Activated CD4-positive, alpha-beta T cell treated with anti-CD3 and anti-CD28 coated beads, Interleukin-2, amount 50 U/mL, for 48 hours (primary cell): Measurements from ENCODE around the gene RFX7.

Experiments
- DNase-seq, 2 experiments: peaks; one replicate each; pipeline ENCODE4 v3.0.0-alpha.2; 2020

Gene RFX7

DNA sequence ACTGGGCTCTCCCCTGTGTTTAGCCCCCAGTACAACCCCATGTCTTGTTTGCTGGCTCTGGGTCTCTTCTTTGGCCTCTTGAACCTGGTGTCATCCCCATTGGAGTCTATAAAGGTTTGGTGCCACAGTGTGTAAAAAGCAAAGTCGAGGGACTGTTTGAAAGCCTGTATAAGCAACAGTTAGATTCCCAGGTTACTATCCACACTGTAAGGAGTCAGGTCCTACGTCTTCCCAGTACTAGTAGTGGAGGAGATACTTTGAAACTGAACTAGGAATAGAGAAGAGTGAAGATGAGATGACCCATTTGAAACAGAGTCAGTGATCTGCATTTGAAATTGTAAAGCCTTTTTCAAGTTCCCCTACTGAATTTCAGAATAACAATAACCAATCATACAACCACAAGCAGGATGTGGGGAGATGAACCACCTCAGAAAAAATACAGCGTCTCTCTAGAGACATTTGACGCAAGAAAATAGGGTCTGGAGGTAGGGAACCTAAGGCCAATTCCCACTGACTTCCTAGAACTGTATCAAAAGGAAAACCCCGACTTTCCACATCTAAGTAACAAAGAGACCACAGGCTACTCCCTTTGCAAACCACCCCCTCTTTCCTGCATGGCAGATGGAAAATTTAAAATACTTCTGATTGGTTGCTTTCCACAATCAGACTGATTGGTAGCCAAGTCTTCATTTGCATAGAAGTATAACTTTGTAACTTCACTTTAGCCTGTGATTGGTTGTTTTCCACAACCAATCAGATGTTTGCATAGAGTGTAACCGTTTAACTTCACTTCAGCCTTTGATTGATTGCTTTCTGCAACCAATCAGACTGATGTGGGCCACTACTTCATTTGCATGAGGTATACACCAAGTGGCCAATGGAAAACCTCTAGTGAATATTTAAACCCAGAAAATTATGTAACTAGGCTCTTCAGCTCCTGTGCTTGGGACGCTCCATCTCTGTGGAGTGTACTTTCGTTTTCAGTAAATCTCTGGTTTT is 200.4 kb downstream of the RFX7 start:
- peak; percentile 13 to 22 for DNase-seq

DNA sequence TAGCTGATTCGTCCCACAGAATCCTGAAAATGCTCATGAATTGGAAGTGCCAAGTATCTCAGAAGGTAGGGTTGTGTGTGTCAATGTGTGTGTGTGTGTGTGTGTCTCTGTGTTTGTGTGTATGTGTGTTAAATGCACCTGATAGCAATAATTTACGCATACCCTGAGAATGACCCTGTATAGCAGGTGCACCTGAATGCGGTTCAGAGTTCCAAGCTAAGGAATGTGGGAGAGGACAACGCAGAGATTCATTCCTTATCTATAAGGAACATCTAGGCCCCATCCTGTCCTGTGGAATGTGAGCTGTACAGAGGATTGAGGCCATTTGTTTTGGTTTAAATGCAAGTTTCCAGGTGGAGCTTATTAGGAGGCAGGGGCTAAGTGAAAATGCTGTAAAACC is 201.2 kb downstream of the RFX7 start:
- DNase-seq = no peak

DNA sequence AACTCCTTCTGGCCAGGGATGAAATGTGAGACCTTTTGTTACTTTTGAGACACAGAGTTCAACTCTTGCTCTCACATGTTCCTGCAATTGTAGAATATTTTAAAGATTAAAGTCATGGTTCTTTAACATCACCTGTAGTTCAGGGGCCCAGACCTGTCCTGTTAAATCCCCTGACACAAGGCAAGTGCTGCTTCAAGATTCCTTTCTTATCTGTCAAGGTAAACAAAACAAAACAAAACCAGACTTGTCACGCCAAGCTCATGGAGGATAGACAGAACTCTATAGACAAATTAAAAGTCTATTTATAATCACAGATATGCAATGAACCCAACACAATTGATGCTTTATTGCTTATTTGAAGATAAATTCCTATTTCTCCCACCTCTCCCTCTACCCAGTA is 201.6 kb downstream of the RFX7 start:
- no peak for DNase-seq

DNA sequence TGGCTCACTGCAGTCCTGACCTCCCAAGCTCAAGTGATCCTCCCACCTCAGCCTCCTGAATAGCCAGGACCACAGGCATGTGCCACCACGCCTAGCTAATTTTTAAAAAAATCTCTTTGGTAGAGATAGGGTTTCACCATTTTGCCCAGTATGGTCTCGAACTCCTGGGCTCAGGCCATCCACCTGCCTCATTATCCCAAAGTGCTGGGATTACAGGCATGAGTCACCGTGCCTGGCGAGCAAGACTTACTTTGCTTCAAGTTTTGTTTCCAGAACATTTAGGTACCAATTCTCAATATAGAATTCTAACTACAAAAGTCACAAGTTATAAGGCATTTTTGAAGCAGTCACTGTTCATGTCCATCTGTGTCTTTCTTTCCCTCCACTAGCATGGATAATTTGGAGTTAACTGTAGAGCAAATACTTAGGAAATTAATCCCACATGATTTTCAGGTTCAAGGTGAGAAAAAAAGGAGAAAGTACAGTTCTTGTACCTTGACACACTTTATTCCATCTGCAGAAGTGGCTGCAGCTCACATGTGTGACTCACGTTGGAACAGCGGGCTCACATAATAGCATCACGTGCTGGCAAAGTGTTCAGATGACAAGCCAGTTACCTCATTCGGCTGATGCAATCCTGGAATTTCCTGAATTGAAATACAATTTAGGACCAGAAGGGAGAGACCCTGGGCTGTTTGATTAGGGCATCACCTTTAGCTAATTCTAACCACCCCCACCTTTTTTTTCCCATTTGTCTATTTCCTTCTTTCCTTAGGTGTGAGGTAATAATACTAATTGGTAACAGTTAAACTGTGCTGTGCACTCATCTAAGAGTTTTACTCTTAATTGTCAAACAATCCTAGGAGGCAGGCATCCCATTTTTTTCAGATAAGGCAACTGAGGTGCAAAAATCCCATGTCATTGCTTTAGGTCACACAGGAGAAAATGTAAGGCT is 203.3 kb downstream of the RFX7 start:
- DNase-seq = peak; percentile 20 to 44

DNA sequence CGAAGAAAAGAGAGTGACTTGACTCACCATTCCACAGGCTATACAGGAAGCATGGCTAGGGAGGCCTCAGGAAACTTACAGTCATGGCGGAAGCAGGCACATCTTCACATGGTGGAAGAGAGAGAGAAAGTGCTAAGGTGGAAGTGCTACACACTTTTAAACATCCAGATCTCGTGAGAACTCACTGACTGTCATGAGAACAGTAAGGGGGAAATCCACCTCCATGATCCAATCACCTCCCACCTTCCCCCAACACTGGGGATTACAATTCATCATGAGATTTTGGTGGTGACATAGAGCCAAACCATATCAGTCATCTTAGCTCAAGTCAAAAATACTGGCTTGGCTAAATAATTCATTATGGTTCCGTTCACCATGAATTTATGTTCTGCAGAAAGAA is 205.0 kb downstream of the RFX7 start:
- DNase-seq = no peak

DNA sequence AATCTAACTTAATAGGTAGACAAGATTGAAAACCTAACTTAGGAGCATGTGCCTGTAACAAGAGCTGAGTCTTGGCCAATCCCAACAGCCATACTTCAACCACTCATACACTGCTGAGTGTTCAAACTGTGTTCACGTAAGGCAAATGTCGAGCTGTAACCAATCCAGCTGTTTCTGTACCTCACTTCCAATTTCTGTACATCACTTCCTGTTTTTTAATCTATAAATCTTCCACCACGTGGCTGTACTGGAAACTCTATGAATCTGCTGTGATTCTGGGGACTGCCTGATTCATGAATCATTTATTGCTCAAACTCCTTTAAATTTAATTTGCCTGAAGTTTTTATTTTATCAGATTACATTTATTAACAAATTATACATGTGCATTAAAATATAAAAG is 205.7 kb downstream of the RFX7 start:
- DNase-seq = no peak
